ENCODE results near the gene CLBA1. TPM values are rescaled to one million over a fixed set of nuclear protein-coding genes. Genes with fewer than 3 reads are reported as not detected.

The CLBA1 gene
- total RNA-seq, 1 donor from 2014 or later = 8.4 TPM

DNA sequence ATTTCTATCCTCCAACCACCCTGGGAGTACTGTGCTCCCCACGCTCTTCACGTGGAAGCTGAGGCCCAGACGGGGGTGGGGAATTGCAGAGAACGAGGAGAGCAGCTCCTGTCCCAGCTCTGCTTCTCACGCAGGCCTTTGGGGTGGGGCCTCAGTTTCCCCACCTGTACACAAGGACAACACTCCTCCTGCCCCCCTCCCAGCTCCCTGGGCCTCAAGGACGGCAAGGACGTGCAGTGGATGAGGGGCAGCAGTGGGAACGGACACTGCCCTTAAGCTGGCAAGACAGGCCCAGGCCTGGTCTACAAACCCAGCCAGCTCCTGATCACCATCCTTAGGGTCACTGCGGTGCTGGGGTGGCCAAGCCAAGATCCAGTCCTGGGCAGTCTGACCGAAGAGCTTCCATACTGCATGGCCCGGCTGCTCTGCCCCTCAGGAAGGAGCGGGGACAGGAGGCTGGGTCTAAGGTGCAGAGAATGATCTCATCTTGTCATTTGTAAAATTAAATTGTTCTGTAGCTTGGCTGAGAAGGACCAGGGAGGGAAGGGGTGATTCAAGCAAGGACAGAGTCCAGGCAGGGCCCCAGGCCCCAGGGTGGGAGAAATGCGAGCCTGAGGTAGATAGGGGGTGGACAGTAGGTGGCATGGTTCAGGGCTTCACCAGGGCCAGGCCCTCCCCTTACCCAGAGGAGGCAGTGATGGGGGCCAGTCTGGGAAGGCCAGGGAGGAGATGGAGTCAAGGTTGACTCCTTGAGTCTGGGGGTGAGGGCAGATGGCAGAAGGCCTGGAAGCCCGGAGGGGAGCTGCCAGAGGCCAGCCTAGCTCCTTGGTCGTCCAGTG is 1.3 kb upstream of the CLBA1 start:
- H3K27me3 ChIP-seq (ENCODE audit: control insufficient read depth, insufficient read depth, low read length) = no peaks in the 10 kb centered on the region
- H3K36me3 ChIP-seq (ENCODE audit: control insufficient read depth, insufficient read depth, low read length) = no peaks in the 10 kb centered on the region
- TF ChIP-seq, protein P1, sequence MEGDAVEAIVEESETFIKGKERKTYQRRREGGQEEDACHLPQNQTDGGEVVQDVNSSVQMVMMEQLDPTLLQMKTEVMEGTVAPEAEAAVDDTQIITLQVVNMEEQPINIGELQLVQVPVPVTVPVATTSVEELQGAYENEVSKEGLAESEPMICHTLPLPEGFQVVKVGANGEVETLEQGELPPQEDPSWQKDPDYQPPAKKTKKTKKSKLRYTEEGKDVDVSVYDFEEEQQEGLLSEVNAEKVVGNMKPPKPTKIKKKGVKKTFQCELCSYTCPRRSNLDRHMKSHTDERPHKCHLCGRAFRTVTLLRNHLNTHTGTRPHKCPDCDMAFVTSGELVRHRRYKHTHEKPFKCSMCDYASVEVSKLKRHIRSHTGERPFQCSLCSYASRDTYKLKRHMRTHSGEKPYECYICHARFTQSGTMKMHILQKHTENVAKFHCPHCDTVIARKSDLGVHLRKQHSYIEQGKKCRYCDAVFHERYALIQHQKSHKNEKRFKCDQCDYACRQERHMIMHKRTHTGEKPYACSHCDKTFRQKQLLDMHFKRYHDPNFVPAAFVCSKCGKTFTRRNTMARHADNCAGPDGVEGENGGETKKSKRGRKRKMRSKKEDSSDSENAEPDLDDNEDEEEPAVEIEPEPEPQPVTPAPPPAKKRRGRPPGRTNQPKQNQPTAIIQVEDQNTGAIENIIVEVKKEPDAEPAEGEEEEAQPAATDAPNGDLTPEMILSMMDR (IDR thresholded peaks at IDR 0.05; ENCODE audit: insufficient read depth, low read length, severe bottlenecking) = no peak
- no peak for DNase-seq (ENCODE audit: low read depth)
- FAIRE-seq = no peak
- no peak overlapping the region for H3K4me3 ChIP-seq (ENCODE audit: low read depth, low read length)

- no peaks in the 10 kb centered on the region for H3K27me3 ChIP-seq (ENCODE audit: control insufficient read depth, insufficient read depth, low read length)
- FAIRE-seq (no peak), DNase-seq (ENCODE audit: low read depth) (no peak)
- peak overlapping the region; percentile 74 for H3K4me3 ChIP-seq (ENCODE audit: low read depth, low read length)
- peaks cover 3% of the 10 kb centered on the region for H3K36me3 ChIP-seq (ENCODE audit: control insufficient read depth, insufficient read depth, low read length)
- TF ChIP-seq, protein P1 (IDR thresholded peaks at IDR 0.05; ENCODE audit: insufficient read depth, low read length, severe bottlenecking) = no peak
Observed at GRCh38 chr14:104986487-104987164, 1.0 kb downstream of the CLBA1 start.

GRCh38 chr14:104989236-104989950 is 3.8 kb downstream of the CLBA1 start:
- FAIRE-seq (no peak), DNase-seq (ENCODE audit: low read depth) (no peak)
- Histone ChIP-seq H3K36me3 (ENCODE audit: control insufficient read depth, insufficient read depth, low read length) (peaks cover 9% of the 10 kb centered on the region), H3K4me3 (ENCODE audit: low read depth, low read length) (no peak overlapping the region), H3K27me3 (ENCODE audit: control insufficient read depth, insufficient read depth, low read length) (no peaks in the 10 kb centered on the region)
- TF ChIP-seq, protein P1 (IDR thresholded peaks at IDR 0.05; ENCODE audit: insufficient read depth, low read length, severe bottlenecking) = no peak

DNA sequence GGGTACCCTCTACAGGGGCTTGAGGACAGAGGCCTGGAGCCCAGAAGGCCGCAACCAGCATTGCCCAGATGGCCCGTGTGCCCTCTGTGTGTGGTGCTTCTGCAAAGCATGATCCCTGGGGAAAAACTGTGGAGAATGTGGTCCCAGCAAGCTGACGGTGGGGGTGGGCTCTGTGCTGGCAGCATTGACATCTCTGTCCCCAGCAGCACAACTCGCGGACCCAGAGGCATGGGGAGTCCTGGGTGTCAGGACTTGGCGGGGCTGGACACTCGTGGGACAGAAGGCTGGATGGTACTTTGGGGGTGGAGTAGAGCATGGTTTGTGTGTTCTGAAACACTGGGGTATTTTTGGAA is 4.3 kb downstream of the CLBA1 start:
- DNase-seq (ENCODE audit: low read depth) (no peak), FAIRE-seq (no peak)
- H3K4me3 ChIP-seq (ENCODE audit: low read depth, low read length) = no peak overlapping the region
- H3K36me3 ChIP-seq (ENCODE audit: control insufficient read depth, insufficient read depth, low read length) = peaks cover 9% of the 10 kb centered on the region
- TF ChIP-seq, protein P1 (IDR thresholded peaks at IDR 0.05; ENCODE audit: insufficient read depth, low read length, severe bottlenecking) = no peak
- no peaks in the 10 kb centered on the region for H3K27me3 ChIP-seq (ENCODE audit: control insufficient read depth, insufficient read depth, low read length)

DNA sequence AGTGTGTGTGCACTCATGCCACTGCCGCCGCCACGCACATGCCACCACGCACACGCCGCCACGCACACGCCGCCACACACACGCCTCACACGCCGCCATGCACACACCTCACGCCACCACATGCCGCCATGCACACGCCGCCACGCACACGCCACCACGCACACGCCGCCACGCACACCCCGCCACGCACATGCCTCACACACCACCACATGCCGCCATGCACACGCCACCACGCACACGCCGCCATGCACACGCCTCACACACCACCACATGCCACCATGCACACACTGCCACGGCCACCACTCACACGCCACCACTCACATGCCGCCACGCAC is 6.3 kb downstream of the CLBA1 start:
- no peak overlapping the region for H3K4me3 ChIP-seq (ENCODE audit: low read depth, low read length)
- H3K36me3 ChIP-seq (ENCODE audit: control insufficient read depth, insufficient read depth, low read length) = peaks cover 15% of the 10 kb centered on the region
- no peak for FAIRE-seq
- TF ChIP-seq, protein P1 (IDR thresholded peaks at IDR 0.05; ENCODE audit: insufficient read depth, low read length, severe bottlenecking) = no peak
- H3K27me3 ChIP-seq (ENCODE audit: control insufficient read depth, insufficient read depth, low read length) = no peaks in the 10 kb centered on the region
- no peak for DNase-seq (ENCODE audit: low read depth)
